T1000 (cell line): ENCODE data around the gene CALCOCO2.

Experiments used
- DNase-seq: peaks from one replicate; lab custom pipeline; 2025; ENCODE audit warnings: mixed read lengths; lab: John Stamatoyannopoulos, UW

CALCOCO2 gene

DNA sequence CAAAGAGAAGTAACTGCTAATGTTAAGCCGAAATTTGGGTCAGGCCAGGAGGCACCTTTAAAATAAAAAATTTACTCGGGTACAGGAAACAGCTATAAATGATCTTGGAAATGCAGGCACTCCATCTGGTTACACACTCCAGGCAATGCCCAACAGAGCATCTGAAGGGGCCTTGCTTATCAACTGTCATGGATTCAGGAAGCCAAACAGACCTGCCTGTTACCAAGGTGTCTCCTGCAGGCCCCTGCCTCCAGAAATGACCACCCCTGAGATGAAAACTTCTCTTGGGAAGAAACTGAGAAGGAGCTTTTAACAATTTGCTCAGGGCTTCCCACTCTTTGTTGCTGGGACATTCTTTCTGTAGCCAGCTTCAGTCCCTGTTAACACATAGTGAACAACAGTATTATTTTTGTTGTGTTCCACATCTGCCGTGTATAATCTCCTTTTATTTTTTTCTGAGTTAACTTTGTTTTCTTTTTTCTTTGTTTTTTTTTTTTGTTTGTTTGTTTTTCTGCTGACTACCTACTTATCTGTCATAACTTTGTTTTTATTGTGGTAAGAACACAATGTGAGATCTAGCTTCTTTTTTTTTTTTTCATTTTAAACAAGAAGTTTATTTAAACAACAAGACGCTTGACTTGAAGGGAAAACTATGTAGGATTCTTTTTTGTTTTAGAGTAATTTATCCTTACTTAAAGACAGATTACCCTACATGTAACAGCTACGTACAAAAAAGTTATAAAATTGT, 43.0 kb downstream of the CALCOCO2 start:
- DNase-seq = no peak

DNA sequence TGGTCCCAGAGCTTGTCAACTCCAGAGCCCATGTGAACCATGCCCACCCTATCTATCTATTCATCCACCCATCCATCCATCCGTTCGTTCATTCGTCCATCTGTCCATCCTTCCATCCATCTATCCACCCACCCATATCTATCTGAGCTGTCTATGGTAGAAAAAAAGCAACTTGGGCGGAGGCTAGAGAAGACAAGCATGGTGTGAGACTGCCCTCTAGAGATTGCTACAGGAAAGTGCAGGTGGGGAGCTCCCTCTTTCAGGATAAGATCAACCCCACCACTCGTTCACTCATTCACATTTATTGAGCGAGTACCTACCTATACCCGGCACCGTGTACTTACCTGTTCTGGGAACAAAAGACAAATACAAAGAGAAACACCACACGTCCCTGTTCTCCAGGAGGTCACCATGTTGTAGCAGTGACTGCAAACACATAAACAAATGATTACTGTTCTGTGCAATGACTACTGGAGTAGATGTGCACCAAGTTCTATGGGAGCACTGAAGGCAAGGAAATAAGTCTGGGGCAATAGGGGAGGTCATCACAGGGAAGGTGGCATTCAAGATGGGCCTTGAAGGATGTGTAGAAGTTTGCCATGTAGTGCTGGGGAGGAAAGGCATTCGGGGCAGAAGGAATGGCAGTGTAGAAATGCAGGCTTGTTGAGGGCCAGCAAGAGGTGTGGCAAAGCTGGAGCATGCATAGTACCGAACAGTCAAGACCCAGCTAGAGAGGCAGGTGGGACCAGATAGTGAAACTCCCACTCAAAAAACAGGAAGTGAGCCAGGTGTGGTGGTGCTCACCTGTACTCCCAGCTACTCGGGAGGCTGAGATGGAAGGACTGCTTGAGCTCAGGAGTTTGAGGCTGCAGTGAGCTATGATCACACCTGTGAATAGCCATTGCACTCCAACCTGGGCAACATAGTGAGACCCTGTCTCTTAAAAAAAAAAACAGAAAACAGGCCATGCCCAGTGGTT, 48.4 kb downstream of the CALCOCO2 start:
- peak; percentile 25 for DNase-seq

DNA sequence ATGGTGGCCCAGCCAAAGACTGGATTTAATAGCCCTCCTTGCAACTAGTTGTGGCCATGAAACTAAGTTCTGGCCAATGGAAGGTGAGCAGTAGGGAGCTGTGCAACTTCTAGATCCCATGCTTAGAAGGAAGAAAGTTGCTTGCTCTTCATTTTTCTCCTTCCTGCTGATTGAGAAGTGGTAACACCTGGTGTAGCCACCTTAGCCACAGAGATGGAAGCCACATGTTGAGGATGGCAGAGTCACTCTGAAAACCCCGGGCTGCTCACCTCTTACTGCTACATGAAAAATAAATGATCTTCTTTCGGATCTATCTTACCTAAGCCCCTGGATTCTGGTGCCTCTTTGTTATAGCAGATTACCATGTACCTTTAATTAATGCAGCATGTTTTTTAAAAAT, 51.4 kb downstream of the CALCOCO2 start:
- no peak for DNase-seq

DNA sequence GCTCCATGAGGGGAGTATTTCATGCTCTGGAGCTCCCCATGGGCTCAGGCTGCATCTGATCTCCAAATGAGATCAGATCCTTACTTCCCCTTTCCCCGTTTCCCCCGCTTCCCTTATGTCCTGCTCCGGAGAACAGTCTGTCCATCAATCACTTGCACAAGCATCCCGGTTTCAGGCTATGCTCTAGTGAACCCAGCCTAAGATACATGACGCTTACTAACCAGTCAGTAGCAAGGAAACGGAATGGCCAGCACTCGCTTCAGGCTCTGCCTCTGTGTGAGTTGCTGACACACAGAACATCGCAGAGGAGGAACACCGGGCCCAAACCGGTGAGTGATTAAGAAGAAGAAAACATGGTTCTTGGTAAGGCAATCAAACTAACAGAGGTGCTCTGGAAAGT, 52.3 kb downstream of the CALCOCO2 start:
- no peak for DNase-seq

DNA sequence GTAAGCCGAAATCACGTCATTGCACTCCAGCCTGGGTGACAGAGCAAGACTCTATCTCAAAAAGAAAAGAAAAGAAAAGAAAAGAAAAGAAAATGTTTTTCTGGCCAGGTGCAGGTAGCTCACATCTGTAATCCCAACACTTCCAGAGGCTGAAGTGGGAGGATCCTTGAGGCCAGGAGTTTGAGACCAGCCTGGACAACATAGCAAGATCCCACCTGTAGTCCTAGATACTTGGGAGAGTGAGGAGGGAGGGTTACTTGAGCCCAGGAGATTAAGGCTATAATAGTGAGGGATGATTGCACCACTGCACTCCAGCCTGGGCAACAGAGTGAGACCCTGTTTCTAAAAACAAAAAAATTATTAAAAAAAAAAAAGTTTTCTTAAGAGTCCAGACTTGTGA, 59.3 kb downstream of the CALCOCO2 start:
- DNase-seq = no peak

DNA sequence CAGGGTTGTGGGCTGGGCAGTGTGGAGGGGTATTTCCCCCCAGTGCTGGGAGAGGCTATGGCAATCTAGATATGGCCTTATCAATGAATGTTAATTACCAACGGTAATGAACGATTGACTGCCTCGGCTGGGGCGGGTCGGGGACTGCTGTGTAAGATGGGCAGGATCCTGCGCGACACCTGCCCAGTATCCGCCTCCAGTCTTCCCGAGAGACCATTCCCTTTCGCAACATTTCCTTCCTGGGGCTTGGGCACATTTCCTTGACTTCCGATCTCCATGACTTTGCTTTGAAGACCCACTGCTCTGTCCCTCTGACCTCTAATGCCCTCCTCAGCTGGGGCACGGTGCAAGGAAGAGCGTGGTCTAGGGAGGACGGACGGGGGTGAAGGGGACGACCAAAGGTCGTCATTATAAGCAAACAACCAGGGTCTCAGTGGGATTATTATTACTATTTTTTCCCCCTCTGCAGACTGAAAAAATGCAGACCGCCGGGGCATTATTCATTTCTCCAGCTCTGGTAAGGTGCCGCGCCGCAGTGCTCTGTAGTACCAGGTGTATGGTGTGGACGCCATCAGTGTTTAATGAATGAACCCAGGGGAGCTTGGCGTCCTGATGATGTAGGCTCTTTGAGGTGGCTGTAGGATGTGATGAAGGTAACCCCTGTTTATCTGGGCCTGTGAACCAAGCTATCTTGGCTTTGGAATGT, 62.3 kb downstream of the CALCOCO2 start:
- DNase-seq = no peak

DNA sequence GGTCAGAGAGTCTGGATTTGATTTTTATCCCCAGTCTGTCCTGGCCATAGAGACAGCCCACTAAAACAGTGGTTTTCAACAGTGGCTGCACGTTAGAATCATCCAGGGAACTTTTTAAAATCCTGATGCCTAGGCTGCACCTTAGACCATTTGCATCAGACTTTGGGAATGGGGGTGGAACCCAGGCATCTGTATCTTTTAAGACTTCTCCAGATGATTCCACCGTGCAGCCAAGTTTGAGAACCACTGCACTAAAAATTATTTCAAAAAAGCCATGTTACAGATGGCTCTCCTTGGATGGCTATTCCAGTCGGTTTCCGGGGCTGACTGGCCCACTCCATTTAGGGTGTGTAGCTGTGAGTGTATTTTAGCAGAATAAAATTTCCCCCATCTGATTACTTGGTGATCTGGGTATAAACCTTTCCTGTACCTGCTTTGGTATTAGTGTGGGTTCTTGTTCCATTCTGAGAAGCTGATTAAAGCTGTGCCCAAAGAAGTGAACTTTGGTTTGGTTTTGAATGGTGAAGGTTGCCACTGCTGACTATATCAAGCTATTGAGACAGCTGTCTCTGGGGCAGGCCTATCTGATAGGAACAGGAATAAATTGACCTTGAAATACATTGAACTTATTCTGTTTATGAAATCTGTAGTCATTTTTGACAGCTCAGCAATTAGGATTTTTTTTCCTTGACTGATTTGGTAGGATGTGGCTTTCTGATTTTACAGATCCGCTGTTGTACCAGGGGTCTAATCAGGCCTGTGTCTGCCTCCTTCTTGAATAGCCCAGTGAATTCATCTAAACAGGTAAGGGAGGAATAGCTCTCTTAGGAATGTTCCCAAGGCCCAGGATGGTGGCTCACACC, 63.0 kb downstream of the CALCOCO2 start:
- no peak for DNase-seq

DNA sequence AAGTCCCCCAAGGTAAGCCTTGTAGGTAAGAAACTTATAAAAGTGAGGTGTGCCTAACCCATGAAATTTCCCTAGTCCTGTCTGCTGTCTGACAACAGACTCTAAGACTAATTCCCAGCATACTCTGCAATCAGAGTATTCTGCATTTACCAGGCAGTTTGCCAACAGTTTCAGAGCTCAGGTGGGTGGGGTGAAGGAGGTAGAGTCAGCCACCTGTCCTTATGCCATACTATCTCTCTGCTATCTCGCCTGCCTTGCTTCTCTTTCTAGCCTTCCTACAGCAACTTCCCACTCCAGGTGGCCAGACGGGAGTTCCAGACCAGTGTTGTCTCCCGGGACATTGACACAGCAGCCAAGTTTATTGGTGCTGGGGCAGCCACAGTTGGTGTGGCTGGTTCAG, 64.1 kb downstream of the CALCOCO2 start:
- DNase-seq = no peak

DNA sequence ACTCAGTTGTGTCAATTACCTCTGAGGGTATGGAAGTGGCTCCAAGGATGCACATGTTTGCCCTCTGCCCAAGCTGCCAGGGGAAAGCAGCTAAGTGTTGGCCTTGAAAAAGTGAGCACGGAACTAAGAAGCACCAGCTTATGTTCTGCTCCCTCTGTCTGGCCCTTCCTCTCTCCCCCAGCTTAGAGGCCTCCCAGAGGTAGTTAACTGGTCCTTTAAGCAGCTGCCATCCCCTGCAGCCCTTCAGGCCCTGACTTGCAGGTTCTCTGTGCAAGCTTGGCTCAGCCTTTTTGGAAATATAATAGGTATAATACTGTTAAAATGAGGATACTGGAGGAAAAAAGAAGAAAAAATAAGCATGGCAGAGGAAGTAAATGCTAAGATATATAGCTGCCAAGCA, 70.4 kb downstream of the CALCOCO2 start:
- no peak for DNase-seq

DNA sequence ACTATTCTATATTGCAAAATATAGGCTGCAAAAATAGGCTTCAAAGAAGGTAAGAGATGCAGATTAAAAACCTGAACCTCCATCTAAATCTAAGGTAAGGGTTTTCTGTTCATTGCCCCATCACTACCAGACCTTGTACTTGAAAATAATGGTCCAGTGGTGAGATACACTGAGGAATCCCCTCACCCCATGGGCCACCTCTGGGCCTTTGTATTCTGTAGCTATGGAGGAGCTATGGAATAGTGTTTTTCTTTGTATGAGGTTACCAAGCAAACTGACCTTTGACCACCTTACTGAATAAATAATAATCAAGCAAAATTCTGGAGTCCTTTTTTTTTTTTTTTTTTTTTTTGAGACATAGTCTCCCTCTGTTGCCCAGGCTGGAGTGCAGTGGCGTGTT, 72.6 kb downstream of the CALCOCO2 start:
- DNase-seq = no peak

DNA sequence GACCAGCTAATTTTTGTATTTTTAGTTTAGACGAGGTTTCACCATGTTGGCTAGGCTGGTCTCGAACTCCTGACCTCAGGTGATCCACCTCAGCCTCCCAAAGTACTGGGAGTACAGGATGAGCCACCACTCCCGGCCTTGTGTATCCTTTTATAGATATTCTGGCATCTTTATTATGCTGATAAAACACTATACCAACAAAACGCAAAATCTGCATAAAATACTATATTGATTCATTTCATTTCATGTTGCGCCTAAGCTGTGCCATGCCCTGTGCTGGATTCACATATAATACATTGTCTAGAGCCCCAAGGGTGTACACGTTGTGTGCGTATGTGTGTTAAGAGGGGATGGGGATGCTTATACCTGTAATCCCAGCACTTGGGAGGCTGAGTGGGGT, 73.6 kb downstream of the CALCOCO2 start:
- DNase-seq = no peak

DNA sequence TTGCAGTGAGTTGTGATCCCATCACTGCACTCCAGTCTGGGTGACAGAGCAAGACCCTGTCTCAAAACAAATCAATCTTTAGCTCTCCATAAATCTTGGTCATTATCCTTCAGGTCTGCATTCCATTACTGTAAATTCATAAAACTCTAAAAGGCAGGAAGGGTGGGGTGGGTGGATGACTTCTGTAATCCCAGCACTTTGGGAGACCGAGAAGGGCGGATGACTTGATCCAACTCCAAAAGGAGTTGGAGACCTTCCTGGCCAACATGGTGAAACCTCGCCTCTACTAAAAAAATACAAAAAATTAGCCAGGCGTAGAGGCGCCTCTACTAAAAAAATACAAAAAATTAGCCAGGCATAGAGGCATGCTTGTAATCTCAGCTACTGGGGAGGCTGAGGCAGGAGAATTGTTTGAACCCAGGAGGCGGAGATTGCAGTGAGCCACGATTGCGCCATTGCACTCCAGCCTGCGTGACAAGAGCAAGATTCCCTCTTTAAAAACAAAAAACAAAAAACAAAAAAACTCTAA, 75.2 kb downstream of the CALCOCO2 start:
- no peak for DNase-seq

DNA sequence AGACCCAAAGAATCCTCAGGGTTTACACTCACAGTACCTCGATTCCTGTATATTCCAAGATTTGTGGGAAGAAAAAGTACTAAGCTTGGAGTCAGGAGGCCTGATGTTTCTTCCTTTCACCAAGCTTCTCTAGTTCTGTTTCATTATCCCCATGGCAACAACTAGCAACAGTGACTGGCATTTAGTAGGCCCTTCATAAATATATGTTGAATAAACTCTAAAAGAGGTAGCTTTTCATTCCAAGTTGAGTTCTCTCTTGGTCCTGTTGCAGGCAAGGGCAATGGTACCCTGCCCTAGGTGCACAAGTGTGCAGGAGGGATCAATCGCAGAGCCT, 76.8 kb downstream of the CALCOCO2 start:
- no peak for DNase-seq

DNA sequence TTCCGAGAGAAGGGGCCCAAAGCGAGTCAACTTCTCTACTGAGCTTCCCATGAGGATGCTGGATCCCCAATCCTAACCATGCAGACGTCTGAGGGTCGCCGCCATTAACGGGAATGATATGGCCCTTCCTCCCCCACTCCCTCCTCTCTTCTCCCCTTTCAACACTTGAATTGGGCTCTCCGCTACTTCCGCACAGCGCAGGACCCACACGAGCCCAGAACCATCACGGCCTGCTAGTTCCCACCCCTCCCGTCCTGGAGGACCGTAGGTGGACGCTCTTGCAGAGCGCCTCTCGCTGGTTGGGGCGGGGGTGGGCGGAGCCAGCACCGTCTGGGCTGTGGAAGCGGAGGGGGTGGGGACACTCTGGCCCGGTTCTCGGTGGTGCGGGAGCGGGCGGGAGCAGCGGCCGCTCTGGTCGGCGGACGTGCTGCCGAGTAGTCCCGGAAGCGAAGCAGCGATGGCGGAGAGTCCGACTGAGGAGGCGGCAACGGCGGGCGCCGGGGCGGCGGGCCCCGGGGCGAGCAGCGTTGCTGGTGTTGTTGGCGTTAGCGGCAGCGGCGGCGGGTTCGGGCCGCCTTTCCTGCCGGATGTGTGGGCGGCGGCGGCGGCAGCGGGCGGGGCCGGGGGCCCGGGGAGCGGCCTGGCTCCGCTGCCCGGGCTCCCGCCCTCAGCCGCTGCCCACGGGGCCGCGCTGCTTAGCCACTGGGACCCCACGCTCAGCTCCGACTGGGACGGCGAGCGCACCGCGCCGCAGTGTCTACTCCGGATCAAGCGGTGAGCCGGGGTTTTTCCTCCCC, 77.4 kb downstream of the CALCOCO2 start, which contains the start of gene UBE2Z:
Gene UBE2Z, plus strand, starts transcription at position 361 of the 797 bp plus-strand sequence. Its CDS starts 97 bp downstream, at position 458.
- DNase-seq = peak; percentile 87

DNA sequence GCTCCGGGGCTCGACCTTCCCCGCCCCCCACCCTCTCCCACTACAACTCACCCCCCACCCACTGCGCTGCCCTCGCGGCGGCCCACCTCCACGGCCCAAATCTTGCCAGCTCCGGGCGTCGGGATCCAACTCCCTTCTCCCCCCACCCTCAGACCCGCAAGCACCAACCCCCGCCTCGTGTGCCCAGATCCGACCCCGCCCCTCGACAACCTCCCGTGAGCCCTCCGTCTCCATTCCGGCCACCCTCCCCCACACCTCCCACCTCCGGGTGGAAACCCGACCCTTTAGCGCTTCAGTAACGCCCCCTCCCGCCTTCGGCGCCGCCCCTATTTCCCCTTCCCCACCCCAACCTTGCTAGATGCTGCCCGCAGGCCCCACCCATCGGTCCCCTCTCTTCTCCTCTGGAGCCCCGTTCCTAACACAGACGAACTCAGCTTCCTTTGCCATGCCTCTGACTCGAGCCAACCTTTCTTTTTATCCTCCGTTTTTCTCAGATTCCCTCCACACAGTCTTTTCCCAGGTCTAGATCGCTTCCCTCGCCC, 78.1 kb downstream of the CALCOCO2 start:
- DNase-seq = peak; percentile 66

DNA sequence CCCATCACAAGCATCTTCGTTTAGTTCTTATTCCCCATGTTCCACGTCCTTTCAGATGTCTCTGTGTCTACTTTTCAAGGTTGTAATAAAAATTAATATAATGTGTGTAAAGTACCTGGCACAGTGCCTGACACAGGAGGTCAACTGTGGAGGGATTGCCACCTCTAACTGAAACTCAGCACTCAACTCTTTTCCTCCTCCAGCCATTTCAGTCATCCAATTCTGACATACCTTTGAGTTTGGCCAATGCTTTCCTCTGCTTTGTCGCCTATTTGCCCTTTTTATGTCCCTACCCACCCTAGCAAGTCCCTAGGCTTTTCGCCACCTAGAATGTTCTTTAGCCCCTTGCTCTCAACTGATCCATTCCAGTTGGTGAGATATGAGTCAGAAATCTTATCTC, 78.9 kb downstream of the CALCOCO2 start:
- no peak for DNase-seq

DNA sequence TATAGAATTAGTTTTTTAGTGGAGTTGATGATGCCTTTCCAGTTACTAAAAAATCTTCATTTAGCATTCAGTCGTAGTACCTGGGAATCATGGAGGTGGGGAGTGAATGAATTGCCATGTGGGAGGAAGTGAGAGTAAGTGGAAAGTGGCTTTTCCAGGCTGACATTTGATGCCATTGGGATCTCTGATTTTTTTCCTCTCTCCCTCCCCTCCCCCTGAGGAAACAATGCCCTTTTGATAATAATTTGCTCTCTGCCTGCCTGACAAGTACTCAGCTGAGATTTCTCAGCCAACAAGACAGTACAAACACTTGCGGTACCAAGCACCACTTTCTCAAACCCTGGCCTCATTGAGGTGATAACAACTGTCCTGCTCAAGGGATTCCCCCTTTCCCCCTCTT, 79.5 kb downstream of the CALCOCO2 start:
- DNase-seq = no peak

DNA sequence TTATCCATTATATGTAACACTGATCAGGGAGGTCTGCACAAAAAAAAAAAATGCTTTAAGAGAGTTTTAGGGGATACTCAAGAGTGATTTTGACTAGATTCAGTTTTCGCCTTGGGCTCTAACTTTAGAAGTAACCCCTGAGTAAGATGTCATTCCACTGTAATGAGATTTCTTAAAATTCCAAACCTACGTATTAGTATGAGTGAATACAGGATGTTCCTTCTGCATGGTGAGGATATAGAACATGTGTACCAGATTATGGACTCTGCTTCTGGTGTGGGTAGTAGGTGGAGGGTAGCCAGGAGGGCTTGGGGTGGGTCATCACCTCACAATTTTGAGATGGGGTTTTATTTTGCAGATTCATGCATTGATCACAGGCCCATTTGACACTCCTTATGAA, 81.6 kb downstream of the CALCOCO2 start:
- no peak for DNase-seq
